Occipital lobe (tissue), 2 donors: Measurements from ENCODE around the gene CABLES2. TPM values are rescaled to one million over a fixed set of nuclear protein-coding genes. Genes with fewer than 3 reads are reported as not detected.
"Not testable (repeated sequence)": the region's sequence is repeated elsewhere in the genome, so short reads cannot be mapped to it uniquely, and the experiment has no call there.

ENCODE experiments used
- DNase-seq: peaks from one replicate; lab custom pipeline; 2025; lab: John Stamatoyannopoulos, UW
- total RNA-seq: library from RNA; depleted of rRNA; stranded (reverse); fragments of >200 nt; gene quantifications from one replicate; pipeline ENCODE4 v1.2.3, GENCODE V29; 2014

Gene CABLES2
- total RNA-seq, 1 donor from 2014 or later, result 2.3 TPM

DNA sequence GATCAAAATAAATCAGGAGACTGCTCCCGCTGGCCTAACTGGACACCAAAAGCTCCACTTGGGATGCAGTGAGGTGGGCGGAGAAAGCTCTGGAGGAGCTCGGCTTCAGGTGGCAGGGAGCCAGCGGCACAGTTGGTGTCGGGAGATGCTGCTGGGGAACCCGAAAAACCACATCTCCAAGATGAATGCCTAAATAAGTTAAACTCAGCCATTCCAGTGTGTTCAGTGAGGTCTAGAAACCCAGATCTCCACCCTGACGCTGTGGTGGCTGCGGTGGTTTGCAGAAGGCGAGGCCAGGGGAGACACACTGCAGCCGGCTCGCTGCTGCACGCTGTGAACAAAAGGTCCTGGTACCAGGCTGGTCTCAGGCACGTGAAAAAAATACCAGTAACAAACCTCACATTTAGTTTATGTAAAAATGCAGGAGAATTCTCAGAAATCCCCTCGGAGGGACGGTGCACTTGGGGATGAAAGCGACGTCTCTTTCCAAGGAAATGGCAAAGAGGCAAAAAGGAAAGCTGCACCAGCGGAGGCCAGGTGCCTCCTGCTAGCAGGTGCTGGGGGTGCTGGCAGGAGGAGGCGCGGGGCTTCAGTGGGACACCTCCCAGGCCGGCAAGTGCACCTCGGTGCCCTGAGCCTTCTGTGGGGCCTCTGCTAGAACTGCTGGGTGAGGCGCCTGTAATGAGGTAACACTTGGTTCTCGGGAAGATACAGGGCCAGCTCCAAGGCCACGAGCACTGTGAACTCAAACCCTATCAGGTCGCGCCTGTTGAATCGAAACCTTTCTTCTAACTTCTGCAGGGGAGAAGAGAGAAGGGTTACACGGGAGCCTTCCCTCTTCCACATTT, 16.5 kb downstream of the CABLES2 start:
- DNase-seq, result peak; percentile 59

- no peak for DNase-seq
Observed at GRCh38 chr20:62389601-62390087, 17.4 kb downstream of the CABLES2 start.

- no peak for DNase-seq
Observed at GRCh38 chr20:62388839-62389600, 18.1 kb downstream of the CABLES2 start.

DNA sequence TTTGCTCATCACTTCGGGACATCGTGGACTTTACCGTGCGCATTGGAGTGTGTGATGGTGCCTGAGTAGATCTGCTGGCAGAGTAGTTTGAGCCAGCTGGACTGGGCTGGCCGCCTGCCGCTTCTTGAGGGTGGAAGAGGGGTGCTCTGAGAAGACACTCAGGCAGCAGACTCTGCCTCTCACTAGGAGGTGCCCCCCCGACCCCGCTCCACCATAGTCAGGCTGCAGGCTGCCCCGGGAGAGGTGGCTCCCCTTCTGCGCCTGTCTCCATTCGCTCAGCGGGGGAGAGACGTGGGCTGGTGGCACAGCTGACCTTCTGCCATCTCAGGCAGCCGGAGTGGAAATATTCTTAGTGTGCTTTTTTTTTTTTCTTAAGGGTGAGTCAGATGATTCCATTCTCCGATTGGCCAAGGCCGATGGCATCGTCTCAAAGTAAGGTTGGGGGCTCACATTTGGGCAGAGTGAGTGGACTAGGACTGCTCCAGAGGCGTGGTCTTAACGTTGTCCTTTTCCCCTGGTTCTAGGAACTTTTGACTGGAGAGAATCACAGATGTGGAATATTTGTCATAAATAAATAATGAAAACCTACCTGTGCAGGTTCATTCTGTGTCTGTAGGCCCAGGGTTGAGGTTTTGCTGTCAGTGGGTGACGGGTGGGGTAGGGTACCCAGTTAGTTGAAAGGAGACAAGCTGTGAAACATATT, 19.0 kb downstream of the CABLES2 start:
- DNase-seq, result no peak

- no peak for DNase-seq
Observed at GRCh38 chr20:62387219-62387913, 19.7 kb downstream of the CABLES2 start.

DNA sequence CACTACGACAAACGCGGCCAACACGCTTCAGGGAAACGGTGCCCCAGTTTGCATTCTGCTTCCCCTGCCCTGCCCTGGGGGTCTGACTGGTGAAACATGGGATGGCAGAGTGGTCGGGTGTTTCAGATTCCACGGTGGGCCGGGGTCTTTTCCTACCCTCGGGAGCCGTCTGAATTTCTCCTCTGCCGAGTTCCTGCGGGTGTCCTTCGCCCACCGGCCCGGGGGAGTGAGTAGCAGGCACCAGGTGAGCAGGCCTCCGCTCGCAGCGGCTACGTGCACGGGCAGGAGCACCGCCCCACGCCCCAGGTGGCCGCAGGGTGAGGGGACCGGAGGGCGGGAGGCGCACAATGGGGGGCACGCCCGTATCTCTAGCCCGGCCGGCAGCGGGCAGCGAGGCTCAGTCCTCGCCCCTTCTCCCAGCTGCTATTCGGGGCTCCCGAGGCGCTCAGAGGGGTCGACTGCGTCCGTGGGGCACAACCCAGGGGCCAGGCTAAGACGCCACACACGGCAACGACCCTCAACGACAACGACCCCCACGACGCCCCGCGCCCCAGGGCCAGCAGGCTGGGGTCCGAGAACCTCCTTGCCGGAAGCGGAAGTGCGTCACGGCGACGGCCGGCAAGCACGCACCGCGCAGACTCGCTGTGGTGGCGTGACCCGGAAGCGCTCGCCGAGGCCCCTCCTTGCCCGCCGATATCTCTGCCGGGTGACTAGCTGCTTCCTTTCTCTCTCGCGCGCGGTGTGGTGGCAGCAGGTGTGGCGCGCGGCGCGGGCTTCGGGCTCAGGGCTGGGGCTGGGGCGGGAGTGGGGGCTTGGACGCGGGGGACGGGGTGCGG, 20.5 kb downstream of the CABLES2 start, which contains the start of gene RPS21:
Gene RPS21 (plus strand): TSS at position 721 of the 836 bp plus-strand sequence. CDS start 236 bp downstream, outside the sequence.
- DNase-seq, result peak; percentile 84

GRCh38 chr20:62382306-62383198, 24.5 kb downstream of the CABLES2 start:
- DNase-seq, result peak; percentile 53

DNA sequence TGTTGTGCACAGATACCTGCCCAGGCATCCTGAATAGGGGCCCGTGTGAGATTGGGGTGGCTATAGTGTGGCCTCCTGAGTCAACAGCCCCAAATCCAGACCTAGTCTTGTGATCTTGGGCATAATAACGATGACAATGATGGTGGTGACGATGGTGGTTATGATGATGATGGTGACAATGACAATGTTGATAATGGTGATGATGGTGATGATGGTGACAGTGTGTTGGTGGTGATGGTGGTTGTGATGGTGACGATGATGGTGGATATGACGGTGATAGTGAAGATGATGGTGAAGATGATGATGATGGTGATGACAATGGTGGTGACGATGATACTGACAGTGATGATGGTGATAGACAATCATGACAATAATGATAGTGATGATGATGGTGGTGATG, 25.2 kb downstream of the CABLES2 start:
- DNase-seq, result no peak

DNA sequence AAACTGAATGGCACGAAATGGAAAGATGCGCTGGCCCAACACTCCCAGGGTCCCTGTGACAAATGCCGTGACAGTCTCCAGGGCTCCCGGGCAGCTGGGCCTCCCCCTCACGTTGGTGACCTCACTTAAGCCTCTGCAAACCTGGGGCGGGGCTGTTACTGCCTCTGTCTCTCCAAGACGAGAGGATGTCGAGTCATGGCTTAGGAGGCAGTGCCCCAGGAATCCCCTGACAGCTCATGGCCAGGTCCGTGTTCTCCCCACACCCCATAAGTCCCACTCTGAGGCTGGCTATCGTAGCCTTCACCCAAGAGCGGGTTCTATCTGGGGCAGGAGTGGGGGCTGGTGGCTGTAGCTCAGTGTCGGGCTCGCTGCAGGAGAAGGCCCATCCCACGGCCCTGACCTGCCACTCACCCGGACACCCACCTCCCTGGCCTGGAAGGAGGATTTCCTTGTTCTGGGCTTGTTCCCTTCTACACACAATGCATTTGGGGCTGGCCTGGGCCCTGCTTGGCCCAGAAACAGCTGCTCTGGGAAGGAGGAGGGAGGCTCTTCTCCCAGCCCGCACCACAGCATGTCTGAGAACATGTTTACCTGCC, 25.8 kb downstream of the CABLES2 start:
- DNase-seq, result no peak

- DNase-seq, result no peak
Observed at GRCh38 chr20:62378215-62378614, 28.9 kb downstream of the CABLES2 start.

- no peak for DNase-seq
Observed at GRCh38 chr20:62377615-62378178, 29.4 kb downstream of the CABLES2 start.

DNA sequence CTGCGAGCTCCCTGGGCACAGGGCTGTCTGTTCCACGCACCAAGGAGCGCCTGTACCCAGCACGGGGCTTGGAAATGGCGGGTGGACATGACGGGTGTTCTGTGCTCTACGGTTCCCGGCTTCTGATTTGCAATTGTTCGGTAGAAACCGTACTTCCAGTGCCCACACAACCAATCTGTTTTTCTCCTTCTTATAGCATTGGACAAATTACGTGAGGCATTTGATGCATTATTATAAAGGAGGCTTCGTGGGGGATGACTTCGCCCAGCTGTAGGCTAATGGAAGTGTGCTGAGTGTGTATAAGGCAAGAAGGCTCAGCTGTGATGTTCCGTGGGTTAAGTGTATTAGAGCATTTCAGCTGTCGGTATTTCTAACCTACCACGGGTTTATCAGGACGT, 30.0 kb downstream of the CABLES2 start:
- no peak for DNase-seq

DNA sequence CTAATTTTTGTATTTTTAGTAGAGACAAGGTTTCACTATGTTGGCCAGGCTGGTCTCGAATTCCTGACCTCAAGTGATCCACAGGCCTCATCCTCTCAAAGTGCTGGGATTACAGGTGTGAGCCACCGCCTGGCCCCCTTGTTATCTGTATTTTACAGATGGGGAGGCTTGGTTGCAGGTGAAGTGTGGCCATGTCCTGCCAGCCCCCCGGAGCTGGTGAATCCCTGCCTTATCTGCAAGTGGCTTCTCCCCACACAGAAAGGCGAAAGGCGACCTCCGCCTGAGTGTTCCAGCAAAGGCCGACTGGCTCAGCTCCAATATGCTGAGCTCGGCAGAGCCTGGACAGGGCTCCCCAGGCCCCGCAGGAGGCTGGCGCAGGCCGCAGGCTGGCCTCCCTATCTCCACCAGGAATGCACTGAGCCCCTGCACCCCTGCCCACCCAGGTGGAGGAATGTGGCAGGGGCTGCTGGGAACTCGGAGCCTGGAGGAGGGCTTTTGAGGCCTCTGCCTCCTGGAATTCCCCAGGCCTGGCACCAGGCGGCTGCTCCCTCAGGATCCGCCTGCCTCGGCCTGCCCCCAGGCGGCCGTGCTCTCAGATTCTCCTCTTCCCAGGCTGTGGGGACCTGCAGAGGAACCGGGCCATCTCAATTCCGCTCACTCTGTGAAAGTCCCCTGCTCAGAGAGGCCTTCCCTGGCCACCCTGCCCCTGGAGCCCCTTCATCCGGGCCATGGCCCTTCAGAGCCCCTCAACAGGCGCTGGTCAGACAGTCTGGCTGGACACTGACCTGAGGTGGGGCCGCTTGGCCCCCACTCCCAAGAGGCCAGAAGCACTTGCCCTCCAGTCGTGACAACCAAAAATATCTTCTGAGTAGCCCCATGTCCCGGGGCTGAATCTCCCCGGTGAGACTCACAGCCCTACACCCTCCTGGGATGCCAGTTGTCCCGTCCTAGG, 30.7 kb downstream of the CABLES2 start:
- DNase-seq, result no peak

DNA sequence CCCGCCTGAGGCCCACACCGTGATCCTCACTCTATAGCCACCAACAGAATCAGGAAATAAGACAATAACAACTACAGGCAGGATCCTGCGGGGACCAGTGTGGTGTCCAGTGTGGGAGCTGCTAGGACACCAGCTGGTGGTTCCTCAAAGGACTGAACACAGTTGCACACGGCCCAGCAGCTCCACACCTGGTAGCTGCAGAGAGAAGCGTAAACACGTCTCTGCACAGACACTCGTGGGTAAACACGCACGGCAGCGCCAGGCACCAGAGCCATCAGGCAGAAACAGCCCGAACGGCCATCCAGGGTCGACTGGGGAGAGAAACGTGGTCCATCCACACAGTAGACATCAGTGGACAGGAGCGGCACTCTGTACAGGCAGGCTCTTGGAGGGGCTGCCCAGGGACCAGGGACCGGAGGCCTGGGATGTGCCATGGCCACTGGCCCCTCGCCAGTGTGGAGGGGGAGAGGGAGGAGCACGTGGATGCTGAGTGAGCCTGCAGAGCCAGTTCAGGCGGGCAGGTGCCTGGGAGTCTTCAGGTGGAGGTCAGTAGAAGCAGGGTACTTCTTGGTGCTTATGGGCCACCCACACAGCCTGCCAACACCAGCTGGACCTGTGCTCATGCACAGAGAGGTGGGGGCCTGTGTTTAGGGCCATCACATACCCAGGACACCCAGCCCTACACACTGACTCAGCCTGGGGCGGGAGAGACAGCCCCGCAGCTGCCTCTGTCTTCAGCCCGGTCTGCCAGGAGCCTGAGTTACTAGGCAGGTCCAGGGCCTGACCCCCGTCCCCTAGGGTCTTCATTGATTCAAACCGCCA, 32.5 kb downstream of the CABLES2 start:
- DNase-seq, result no peak

DNA sequence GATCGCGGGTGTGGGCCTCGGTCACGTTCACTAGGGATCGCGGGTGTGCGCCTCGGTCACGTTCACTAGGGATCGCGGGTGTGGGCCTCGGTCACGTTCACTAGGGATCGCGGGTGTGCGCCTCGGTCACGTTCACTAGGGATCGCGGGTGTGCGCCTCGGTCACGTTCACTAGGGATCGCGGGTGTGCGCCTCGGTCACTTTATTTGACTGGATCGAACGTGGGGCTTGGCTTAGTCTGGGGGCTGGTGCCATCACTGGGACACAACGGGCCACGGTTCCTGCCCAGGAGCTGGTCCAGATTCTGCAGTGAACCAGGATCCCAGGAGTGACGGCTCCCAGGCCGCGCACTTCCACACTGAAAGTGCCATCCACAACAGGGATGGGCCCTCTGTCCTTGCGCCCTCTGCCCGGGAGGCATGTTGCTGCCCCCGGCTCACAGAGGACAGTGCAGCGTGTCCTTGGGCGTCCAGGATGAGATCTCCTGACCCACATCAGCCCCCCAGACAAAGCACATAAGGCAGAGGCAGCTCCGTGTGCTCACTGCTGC, 33.4 kb downstream of the CABLES2 start:
- not testable (repeated sequence) for DNase-seq
